SK-N-SH treated with all-trans-retinoic acid at 6 μM for 48 hours (cell line): ENCODE results near the gene SLC6A3.

ENCODE experiments used
- ATAC-seq: fragments of 200-7000 bp; cut with Tn5 transposase; 3 replicates; pipeline ENCODE4 v1.9.1; 2020; ENCODE audit warnings: mild to moderate bottlenecking, moderate library complexity
- BACH2 ChIP-seq: fragments of 250-450 bp; sonication (Bioruptor Pico); IDR thresholded peaks from 2 replicates; pipeline ENCODE4 v1.9.0; 2021; ENCODE audit warnings: mild to moderate bottlenecking, borderline replicate concordance
- CREB5 ChIP-seq: fragments of 250-450 bp; sonication (Bioruptor Pico); IDR thresholded peaks from 2 replicates; pipeline ENCODE4 v1.5.1; 2020; ENCODE audit warnings: low read depth, mild to moderate bottlenecking, moderate library complexity
- ESRRG ChIP-seq: fragments of 250-450 bp; sonication (Bioruptor Pico); IDR thresholded peaks from 2 replicates; pipeline ENCODE4 v1.6.1; 2021; ENCODE audit warnings: mild to moderate bottlenecking
- ISL1 ChIP-seq: fragments of 250-450 bp; sonication (Bioruptor Pico); IDR thresholded peaks from 2 replicates; pipeline ENCODE4 v2.1.2; 2022; ENCODE audit warnings: mild to moderate bottlenecking, moderate library complexity
- PPARA ChIP-seq: fragments of 250-450 bp; sonication (Bioruptor Pico); IDR thresholded peaks from 2 replicates; pipeline ENCODE4 v1.5.0; 2020; ENCODE audit warnings: mild to moderate bottlenecking, borderline replicate concordance
- RARB ChIP-seq: fragments of 250-450 bp; sonication (Bioruptor Pico); IDR thresholded peaks from 2 replicates; pipeline ENCODE4 v1.8.0; 2021; ENCODE audit warnings: mild to moderate bottlenecking, moderate library complexity
- SNAI2 ChIP-seq: fragments of 250-450 bp; sonication (Bioruptor Pico); IDR thresholded peaks from 2 replicates; pipeline ENCODE4 v1.5.0; 2020; ENCODE audit warnings: mild to moderate bottlenecking, moderate library complexity
- TOX ChIP-seq: fragments of 250-450 bp; sonication (Bioruptor Pico); IDR thresholded peaks from 2 replicates; pipeline ENCODE4 v1.8.0; 2021; ENCODE audit warnings: mild to moderate bottlenecking, moderate library complexity, borderline replicate concordance
- TSHZ2 ChIP-seq: fragments of 250-450 bp; sonication (Bioruptor Pico); IDR thresholded peaks from 2 replicates; pipeline ENCODE4 v1.5.0; 2020; ENCODE audit warnings: mild to moderate bottlenecking, moderate library complexity
- ZFP3 ChIP-seq: fragments of 250-450 bp; sonication (Bioruptor Pico); IDR thresholded peaks from 2 replicates; pipeline ENCODE4 v1.5.0; 2020; ENCODE audit warnings: mild to moderate bottlenecking, moderate library complexity
- ZNF565 ChIP-seq: fragments of 450-650 bp; formaldehyde crosslinking; conservative IDR thresholded peaks from 2 replicates; pipeline ENCODE4 v1.5.0; 2020; ENCODE audit warnings: low read depth, mild to moderate bottlenecking, moderate library complexity
- ZNF8 ChIP-seq: fragments of 450-650 bp; formaldehyde crosslinking; IDR thresholded peaks from 2 replicates; pipeline ENCODE4 v1.5.0; 2020; ENCODE audit warnings: mild to moderate bottlenecking, moderate library complexity
- TF ChIP-seq, protein P1 (sequence below): fragments of 250-450 bp; sonication (Bioruptor Pico); IDR thresholded peaks from 2 replicates; pipeline ENCODE4 v1.8.0; 2021; ENCODE audit warnings: low read depth, mild to moderate bottlenecking, moderate library complexity, borderline replicate concordance
- TF ChIP-seq, protein P2 (sequence below): fragments of 250-450 bp; sonication (Bioruptor Pico); IDR thresholded peaks from 2 replicates; pipeline ENCODE4 v1.8.0; 2020; ENCODE audit warnings: mild to moderate bottlenecking, moderate library complexity, borderline replicate concordance

The SLC6A3 gene

DNA sequence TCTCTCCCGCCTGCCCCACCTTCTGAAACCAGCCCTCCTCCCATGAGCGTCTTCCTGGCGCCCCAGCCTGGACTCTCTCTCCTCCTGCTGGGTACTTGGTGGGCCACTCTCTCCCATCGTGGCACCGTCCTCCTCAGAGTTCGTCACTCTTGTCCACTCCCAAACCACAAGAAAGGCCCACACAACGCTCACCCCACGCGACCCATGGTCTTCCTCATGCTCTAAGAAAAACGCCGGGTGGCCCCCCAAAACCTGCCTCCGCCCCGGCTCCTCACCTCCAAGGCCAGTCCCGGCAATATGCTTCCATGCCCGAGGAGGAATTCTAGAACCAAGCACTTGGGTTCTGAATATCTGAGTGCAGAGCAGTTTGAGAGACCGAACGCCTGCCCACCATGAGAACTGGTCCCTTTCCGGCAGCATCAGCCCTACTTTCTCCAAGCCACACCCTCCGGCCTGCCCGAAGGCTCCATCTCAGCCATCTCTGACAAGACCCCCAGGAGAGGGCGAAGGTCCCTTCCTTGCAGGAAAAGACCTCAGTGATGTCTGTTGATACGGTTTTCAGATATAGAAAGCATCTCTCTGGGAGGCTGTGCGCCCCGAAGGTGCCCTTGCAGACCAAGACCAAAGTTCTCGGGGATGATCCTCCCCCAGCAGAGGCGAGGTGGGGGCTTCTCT, 15.0 kb downstream of the SLC6A3 start:
- ATAC-seq: no peak
- TF ChIP-seq CREB5 (CRISPR knock-in tag): no peak
- TF ChIP-seq ZNF8: no peak
- TF ChIP-seq ZNF565 (CRISPR knock-in tag): no peak
- TF ChIP-seq ISL1 (CRISPR knock-in tag): no peak
- TF ChIP-seq RARB (CRISPR knock-in tag): no peak
- TF ChIP-seq, protein P1, sequence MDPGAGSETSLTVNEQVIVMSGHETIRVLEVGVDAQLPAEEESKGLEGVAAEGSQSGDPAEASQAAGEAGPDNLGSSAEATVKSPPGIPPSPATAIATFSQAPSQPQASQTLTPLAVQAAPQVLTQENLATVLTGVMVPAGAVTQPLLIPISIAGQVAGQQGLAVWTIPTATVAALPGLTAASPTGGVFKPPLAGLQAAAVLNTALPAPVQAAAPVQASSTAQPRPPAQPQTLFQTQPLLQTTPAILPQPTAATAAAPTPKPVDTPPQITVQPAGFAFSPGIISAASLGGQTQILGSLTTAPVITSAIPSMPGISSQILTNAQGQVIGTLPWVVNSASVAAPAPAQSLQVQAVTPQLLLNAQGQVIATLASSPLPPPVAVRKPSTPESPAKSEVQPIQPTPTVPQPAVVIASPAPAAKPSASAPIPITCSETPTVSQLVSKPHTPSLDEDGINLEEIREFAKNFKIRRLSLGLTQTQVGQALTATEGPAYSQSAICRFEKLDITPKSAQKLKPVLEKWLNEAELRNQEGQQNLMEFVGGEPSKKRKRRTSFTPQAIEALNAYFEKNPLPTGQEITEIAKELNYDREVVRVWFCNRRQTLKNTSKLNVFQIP (CRISPR knock-in tag): no peak
- no peak for TF ChIP-seq ZFP3
- no peak for TF ChIP-seq TOX (CRISPR knock-in tag)
- no peak for TF ChIP-seq PPARA (CRISPR knock-in tag)
- TF ChIP-seq BACH2 (CRISPR knock-in tag): no peak
- no peak for TF ChIP-seq TSHZ2 (CRISPR knock-in tag)
- TF ChIP-seq, protein P2, sequence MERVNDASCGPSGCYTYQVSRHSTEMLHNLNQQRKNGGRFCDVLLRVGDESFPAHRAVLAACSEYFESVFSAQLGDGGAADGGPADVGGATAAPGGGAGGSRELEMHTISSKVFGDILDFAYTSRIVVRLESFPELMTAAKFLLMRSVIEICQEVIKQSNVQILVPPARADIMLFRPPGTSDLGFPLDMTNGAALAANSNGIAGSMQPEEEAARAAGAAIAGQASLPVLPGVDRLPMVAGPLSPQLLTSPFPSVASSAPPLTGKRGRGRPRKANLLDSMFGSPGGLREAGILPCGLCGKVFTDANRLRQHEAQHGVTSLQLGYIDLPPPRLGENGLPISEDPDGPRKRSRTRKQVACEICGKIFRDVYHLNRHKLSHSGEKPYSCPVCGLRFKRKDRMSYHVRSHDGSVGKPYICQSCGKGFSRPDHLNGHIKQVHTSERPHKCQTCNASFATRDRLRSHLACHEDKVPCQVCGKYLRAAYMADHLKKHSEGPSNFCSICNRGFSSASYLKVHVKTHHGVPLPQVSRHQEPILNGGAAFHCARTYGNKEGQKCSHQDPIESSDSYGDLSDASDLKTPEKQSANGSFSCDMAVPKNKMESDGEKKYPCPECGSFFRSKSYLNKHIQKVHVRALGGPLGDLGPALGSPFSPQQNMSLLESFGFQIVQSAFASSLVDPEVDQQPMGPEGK (CRISPR knock-in tag): no peak

- TF ChIP-seq, protein P1 (CRISPR knock-in tag): no peak
- no peak for ATAC-seq
Observed at GRCh38 chr5:1429496-1429895, 15.7 kb downstream of the SLC6A3 start.

- TF ChIP-seq, protein P1 (CRISPR knock-in tag): no peak
- TF ChIP-seq ISL1 (CRISPR knock-in tag) (no peak), CREB5 (CRISPR knock-in tag) (no peak), ZFP3 (no peak), PPARA (CRISPR knock-in tag) (no peak), SNAI2 (CRISPR knock-in tag) (no peak), ESRRG (CRISPR knock-in tag) (no peak)
- TF ChIP-seq, all 23 proteins: peak for 0
- no peak for ATAC-seq
Observed at GRCh38 chr5:1429066-1429465, 16.2 kb downstream of the SLC6A3 start.
